HG02571 (cell line): ENCODE measurements around the gene MPIG6B.

Experiments
- ATAC-seq: cut with Tn5 transposase; IDR thresholded peaks from one replicate; pipeline ENCODE4 v1.9.1; 2021; ENCODE audit warnings: mild to moderate bottlenecking, moderate library complexity; ENCODE audit not compliant: unreplicated experiment

The MPIG6B gene

GRCh38 chr6:31723245-31723979 lies at the start of gene MPIG6B:
Gene MPIG6B (plus strand): TSS chr6:31723373. CDS start chr6:31723384, 11 bp downstream.
- no peak for ATAC-seq

- no peak for ATAC-seq
These were observed 46.8 kb upstream of the MPIG6B start for GRCh38 chr6:31676322-31676903.

GRCh38 chr6:31676904-31677303 lies 46.3 kb upstream of the MPIG6B start:
- no peak for ATAC-seq

GRCh38 chr6:31677955-31678354 lies 45.2 kb upstream of the MPIG6B start:
- no peak for ATAC-seq

GRCh38 chr6:31680226-31681134 lies 42.7 kb upstream of the MPIG6B start, which contains the start of gene LY6G5C:
Gene LY6G5C (minus strand): TSS chr6:31681067. CDS start chr6:31680373, 694 bp downstream.
- ATAC-seq: no peak

GRCh38 chr6:31681135-31681671 lies 42.0 kb upstream of the MPIG6B start:
- ATAC-seq: no peak

GRCh38 chr6:31683591-31683990 lies 39.6 kb upstream of the MPIG6B start:
- no peak for ATAC-seq

- no peak for ATAC-seq
These were observed 36.7 kb upstream of the MPIG6B start for GRCh38 chr6:31686483-31686882.

GRCh38 chr6:31687321-31687720 lies 35.9 kb upstream of the MPIG6B start:
- ATAC-seq: no peak

- no peak for ATAC-seq
These were observed 35.1 kb upstream of the MPIG6B start for GRCh38 chr6:31687860-31688693.

GRCh38 chr6:31689249-31690110 lies 33.7 kb upstream of the MPIG6B start:
- no peak for ATAC-seq

GRCh38 chr6:31690231-31691077 lies 32.7 kb upstream of the MPIG6B start:
- no peak for ATAC-seq

GRCh38 chr6:31691078-31691463 lies 32.1 kb upstream of the MPIG6B start:
- ATAC-seq: no peak

- no peak for ATAC-seq
These were observed 31.5 kb upstream of the MPIG6B start for GRCh38 chr6:31691564-31692108.

GRCh38 chr6:31692353-31692752 lies 30.8 kb upstream of the MPIG6B start:
- no peak for ATAC-seq

- no peak for ATAC-seq
These were observed 30.3 kb upstream of the MPIG6B start for GRCh38 chr6:31692886-31693285.

- no peak for ATAC-seq
These were observed 29.6 kb upstream of the MPIG6B start for GRCh38 chr6:31693535-31693934.

GRCh38 chr6:31697555-31697954 lies 25.6 kb upstream of the MPIG6B start:
- no peak for ATAC-seq
